Measurements from ENCODE around the gene MPG.

The MPG gene

DNA sequence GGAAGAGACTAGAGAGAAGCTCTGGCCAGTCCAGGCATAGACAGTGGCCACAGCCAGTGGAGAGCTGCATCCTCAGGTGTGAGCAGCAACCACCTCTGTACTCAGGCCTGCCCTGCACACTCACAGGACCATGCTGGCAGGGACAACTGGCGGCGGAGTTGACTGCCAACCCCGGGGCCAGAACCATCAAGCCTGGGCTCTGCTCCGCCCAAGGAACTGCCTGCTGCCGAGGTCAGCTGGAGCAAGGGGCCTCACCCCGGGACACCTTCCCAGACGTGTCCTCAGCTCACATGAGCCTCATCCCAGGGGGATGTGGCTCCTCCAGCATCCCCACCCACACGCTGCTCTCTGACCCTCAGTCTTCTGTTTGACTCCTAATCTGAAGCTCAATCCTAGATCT, 8.8 kb upstream of the MPG start:
- DNase-seq (ENCODE audit: low read depth) = no peak
- no peak overlapping the region for H3K4me3 ChIP-seq (ENCODE audit: low read length)
- TF ChIP-seq, protein P1, sequence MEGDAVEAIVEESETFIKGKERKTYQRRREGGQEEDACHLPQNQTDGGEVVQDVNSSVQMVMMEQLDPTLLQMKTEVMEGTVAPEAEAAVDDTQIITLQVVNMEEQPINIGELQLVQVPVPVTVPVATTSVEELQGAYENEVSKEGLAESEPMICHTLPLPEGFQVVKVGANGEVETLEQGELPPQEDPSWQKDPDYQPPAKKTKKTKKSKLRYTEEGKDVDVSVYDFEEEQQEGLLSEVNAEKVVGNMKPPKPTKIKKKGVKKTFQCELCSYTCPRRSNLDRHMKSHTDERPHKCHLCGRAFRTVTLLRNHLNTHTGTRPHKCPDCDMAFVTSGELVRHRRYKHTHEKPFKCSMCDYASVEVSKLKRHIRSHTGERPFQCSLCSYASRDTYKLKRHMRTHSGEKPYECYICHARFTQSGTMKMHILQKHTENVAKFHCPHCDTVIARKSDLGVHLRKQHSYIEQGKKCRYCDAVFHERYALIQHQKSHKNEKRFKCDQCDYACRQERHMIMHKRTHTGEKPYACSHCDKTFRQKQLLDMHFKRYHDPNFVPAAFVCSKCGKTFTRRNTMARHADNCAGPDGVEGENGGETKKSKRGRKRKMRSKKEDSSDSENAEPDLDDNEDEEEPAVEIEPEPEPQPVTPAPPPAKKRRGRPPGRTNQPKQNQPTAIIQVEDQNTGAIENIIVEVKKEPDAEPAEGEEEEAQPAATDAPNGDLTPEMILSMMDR (IDR thresholded peaks at IDR 0.05; ENCODE audit: insufficient read depth, low read depth, low read length, missing control alignments) = no peak

DNA sequence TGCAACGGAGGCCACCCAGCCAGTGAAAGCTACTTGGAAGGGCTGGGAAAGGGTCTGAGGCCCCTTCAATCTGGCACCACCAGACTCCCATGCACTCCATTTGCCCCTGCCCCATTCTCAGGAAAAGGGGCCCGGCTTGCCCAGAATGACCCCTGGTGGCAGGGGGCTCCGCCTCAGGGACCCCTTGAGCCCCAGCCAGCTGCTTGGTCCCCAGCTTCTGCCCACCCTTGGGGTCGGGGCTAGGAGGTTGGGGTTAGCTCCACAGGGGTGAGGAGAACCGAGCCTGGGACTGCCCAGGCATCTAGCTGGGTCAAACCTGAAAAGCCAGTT, 6.8 kb upstream of the MPG start:
- TF ChIP-seq, protein P1 (IDR thresholded peaks at IDR 0.05; ENCODE audit: insufficient read depth, low read depth, low read length, missing control alignments) = no peak

DNA sequence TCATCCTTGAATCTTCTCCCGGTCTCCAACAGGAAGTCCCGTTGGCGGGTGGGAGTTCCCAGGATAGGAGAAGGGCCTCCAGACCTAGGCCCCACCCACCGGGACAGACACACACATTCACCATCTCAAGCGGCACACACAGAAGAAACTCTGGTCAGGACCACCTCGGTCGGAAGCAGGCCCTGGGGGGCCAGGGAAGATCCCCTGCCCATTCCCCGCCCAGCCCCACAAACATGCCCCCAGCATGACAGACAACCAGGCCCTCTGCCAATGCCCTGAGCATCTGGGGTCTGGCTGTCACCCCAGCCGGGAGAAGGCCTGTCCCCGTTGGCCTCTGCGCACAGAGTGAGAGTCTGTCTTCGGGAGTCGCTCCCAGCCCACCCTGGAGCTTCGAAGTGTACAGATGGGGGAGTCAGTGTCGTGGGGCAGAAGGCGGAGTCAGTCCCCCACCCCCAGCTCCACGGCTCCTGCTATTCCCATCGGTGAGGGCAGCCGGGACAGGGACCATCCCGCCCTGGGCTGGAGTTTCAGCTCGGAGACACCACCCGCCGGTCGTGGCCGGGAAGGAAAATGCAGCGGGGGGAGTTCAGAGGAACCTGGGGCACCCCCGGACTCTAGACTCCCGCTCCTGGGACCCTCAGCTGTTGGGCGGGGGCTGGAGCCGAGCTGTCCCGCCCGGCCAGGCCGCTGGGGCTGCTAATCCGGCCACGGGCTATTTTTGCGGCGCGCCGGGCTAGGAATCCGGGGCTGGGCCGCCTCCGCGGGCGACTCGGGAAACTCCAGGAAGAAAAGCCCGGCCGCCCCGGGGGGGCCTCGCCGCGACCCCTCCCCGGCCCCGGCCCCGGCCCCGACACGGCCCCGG, 6.3 kb upstream of the MPG start:
- peak overlapping the region; percentile 81 for H3K4me3 ChIP-seq (ENCODE audit: low read length)
- peak; percentile 95 for DNase-seq (ENCODE audit: low read depth)
- TF ChIP-seq, protein P1 (IDR thresholded peaks at IDR 0.05; ENCODE audit: insufficient read depth, low read depth, low read length, missing control alignments) = no peak

More for the DNA sequence above, 6.8 kb upstream of the MPG start:
- peak overlapping the region; percentile 81 for H3K4me3 ChIP-seq (ENCODE audit: low read length)
- DNase-seq (ENCODE audit: low read depth) = no peak

DNA sequence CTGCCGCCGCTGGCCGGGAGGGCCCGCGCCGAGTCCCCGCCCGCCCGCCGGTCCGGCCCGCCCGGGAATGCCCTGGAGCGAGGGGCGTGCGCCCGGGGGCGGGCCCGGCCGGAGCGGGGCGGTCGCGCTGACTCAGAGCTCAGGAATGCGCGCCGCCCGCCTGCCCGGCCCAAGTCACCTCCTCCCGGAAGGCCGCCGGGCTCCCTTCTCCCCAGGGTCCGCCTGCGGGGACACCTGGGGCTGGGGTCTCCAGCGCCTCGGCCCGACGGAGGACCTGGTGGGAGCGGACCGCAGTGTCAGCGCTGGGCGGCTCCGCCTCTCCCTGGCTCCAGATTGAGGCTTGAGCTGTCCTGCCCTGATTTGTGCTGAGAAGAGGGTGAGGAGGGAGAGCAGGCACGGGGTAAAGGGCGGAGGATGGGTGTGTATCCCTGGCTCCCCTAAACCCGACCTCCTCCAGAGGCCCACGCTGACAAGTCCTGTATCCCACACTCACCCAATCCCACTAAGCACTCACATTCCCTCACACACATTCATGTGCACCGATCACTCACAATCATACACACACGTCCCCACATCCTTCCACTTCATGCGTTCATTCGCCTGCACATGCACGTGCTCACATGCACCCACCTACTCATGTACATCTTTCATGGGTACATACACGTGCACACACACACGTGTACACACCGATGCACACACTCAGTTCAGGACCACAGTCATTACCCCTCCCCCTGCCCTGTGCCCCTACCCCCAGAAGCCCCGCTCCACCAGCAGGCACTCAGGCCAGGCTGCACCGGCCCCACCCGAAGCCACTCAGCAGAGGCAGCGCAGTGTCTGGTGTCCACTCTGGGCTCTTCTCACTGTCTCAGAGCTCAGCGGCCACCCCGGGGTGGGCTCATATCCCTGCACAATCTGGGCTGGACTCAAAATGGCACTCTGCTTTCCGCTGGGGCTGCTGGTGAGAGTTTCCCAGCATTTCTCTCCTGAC, 5.2 kb upstream of the MPG start, which contains the start of gene RHBDF1:
RHBDF1 (minus strand) TSS at position 71 of the 988 bp plus-strand sequence. CDS start 7,616 bp downstream, outside the sequence.
- DNase-seq (ENCODE audit: low read depth) = peak; percentile 68
- TF ChIP-seq, protein P1 (IDR thresholded peaks at IDR 0.05; ENCODE audit: insufficient read depth, low read depth, low read length, missing control alignments) = no peak
- H3K4me3 ChIP-seq (ENCODE audit: low read length) = peak within 1 kb of the TSS; percentile 81

DNA sequence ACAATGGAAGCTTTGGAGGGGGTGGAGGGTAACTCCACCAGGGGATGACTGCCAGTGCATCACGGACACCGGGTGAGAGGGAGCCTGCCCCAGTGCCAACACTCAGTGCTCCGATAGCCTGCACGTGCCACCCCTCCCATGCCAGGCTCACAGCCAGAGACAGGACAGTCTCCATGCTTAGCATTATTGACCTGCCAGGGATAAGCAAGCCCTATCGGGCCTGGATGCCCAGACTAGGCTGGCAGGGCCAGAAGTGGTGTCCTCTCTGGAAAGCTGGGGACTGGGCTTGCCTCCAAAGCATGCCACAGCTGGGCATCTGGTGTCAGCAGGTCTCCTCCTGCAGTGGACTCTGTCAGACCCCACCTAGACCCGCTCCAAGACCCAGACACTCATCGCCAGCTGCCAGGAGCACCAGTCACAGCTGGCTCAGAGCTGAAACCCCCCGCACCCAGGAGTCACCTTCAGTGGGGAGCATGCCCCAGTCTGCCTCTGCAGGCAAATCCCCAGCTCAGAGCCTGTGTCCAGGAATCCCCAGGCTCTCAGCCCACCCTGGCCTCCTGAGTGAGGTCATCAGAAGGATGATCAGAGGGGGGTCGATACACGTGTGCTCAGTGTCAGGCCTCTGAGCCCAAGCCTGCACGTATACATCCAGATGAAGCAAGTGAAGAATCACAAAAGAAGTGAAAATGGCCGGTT, 3.8 kb upstream of the MPG start:
- H3K4me3 ChIP-seq (ENCODE audit: low read length) = no peak overlapping the region
- TF ChIP-seq, protein P1 (IDR thresholded peaks at IDR 0.05; ENCODE audit: insufficient read depth, low read depth, low read length, missing control alignments) = no peak
- DNase-seq (ENCODE audit: low read depth) = no peak

DNA sequence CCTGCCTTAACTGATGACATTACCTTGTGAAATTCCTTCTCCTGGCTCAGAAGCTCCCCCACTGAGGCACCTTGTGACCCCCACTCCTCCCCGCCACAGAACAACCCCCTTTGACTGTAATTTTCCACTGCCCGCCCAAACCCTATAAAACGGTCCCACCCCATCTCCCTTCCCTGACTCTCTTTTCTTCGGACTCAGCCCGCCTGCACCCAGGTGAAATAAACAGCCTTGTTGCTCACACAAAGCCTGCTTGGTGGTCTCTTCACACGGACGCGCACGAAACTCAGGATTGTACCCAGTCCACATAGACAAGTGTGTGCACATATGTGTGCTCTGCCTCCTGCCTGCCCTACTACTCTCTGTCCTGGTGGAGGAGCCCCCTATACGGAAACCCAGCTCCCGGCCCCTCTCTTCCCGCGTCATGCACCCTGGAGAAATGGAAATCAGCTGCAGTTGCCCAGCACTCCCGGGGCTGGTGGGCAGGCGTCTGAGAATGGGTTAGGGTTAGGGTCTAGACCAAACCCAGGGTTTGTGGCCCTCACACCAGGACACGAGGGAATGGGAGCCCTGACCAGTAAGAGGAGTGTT, 3.2 kb upstream of the MPG start:
- TF ChIP-seq, protein P1 (IDR thresholded peaks at IDR 0.05; ENCODE audit: insufficient read depth, low read depth, low read length, missing control alignments) = no peak
- no peak overlapping the region for H3K4me3 ChIP-seq (ENCODE audit: low read length)
- DNase-seq (ENCODE audit: low read depth) = no peak
